ENCODE measurements around the gene DNAJC4.

GRCh38 chr11:64278576-64279190 is 48.3 kb downstream of the DNAJC4 start:
- TF ChIP-seq POLR2AphosphoS5 (IDR thresholded peaks at IDR 0.05; ENCODE audit: low read depth, low read length) = no peak
- TF ChIP-seq TAF1 (IDR thresholded peaks at IDR 0.05; ENCODE audit: borderline replicate concordance, insufficient read depth, low read length) = no peak
- TF ChIP-seq REST (IDR thresholded peaks at IDR 0.05; ENCODE audit: insufficient read depth in 1 of 2, low read depth in 2 of 2, low read length in 2 of 2) = no peak
